AG09309 (cell line): ENCODE data around the gene ITGB3.

Experiments
- DNase-seq: peaks from one replicate; pipeline ENCODE4 v3.0.0-alpha.2; 2010; ENCODE audit warnings: low read depth
- H3K4me3 ChIP-seq: 2 replicates; pipeline ENCODE4 v1.5.1; 2011; ENCODE audit warnings: mild to moderate bottlenecking, low read depth, low read length, moderate library complexity; ENCODE audit not compliant: control insufficient read depth
- TF ChIP-seq, protein P1 (sequence below): IDR thresholded peaks from 2 replicates; pipeline ENCODE4 v1.5.1; 2011; ENCODE audit warnings: mild to moderate bottlenecking, low read depth, low read length, inconsistent platforms; ENCODE audit not compliant: insufficient read depth, control insufficient read depth; ENCODE audit errors: missing control alignments

ITGB3 gene

DNA sequence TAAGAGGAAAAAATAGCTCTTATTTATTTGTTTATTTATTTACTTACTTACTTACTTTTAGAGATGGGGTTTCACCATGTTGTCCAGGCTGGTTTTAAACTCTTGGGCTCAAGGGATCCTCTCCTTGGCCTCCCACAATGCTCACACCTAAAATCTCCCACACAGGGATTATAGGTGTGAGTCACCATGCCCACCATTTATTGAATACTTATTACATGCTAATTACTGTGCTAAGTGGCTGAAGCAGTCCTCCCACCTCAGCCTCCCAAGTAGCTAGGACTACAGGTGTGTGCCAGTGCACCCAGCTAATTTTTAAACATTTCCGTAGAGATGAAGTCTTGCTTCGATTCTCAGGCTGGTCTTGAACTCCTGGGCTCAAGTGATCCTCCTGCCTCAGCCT, 11.0 kb upstream of the ITGB3 start:
- no peak for DNase-seq
- TF ChIP-seq, protein P1, sequence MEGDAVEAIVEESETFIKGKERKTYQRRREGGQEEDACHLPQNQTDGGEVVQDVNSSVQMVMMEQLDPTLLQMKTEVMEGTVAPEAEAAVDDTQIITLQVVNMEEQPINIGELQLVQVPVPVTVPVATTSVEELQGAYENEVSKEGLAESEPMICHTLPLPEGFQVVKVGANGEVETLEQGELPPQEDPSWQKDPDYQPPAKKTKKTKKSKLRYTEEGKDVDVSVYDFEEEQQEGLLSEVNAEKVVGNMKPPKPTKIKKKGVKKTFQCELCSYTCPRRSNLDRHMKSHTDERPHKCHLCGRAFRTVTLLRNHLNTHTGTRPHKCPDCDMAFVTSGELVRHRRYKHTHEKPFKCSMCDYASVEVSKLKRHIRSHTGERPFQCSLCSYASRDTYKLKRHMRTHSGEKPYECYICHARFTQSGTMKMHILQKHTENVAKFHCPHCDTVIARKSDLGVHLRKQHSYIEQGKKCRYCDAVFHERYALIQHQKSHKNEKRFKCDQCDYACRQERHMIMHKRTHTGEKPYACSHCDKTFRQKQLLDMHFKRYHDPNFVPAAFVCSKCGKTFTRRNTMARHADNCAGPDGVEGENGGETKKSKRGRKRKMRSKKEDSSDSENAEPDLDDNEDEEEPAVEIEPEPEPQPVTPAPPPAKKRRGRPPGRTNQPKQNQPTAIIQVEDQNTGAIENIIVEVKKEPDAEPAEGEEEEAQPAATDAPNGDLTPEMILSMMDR = no peak
- H3K4me3 ChIP-seq = no peak overlapping the region

DNA sequence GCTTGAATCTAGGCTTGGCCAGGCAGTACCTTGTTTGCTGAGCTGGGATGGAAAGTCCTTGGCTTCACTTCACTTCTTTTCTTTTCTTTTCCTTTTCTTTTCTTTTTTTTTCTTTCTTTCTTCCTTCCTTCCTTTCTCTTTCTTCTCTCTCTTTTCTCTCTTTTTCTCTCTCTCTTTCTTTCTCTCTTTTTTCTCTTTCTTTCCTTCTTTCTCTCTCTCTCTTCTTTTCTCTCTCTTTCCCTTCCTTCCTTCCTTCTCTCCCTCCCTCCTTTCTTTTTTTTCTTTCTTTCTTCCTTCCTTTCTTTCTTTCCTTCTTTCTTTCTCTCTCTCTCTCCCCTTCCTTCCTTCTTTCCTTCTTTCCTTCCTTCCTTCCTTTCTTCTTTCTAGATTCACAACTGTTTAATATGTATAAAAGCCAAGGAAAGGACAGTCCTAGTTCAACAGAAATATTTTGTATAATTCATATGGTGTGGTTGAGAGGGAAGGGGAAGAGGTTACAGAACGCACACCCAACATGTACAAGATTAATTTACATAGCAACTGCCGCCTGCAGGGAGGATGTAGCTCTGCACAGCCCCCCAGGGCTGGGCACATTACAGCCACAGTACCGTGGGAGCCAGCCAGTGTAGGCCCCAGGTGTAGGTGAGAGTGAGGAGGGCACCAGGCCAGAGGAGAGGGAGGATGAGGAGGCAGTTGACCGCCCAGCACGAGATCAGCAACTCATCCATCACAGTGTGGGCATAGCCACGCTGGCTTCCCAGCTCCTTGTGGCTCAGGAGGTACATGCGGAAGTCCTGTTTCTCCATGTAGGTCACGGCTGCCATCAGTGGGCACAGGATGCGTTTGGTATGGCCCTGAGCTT, 9.7 kb upstream of the ITGB3 start:
- no peak for DNase-seq
- no peak overlapping the region for H3K4me3 ChIP-seq
- TF ChIP-seq, protein P1 = no peak

DNA sequence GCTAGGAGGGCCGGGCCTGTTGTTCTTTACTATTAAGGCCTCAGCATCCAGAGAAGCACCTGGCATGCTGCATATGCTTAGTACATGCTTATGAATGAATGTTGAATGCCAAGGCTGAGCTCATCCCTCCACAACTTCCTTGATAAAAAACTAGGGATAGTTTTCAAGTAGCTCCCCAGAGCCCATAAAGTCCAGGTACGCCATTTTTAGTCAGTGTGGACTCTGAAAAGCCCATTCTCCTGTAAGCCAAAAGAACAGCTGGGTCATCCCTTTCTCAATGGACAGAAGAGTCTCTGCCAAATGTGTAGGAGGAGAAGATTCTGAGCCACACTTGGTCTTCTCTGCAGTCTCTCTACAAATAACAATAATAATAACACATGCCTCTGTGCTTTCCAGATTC, 8.9 kb upstream of the ITGB3 start:
- no peak overlapping the region for H3K4me3 ChIP-seq
- no peak for DNase-seq
- TF ChIP-seq, protein P1 = no peak

DNA sequence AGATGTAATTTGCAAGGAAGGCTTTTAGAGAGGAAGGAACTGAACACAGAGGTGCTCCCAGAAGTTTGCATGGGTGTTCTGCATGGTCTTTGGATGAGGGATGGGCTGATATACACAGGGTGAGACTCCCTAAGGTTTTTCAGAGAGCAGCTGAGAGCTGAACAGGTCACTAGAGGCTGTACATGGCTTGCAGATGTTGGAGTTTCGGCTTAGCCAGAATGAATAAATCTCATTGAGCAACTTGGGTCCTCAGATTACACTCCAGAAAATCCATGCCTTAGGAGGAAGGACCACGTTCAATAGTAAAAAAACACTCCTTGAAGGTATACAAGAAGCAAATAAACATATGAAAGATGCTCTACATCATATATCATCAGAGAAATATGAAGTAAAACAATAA, 7.5 kb upstream of the ITGB3 start:
- no peak for DNase-seq
- H3K4me3 ChIP-seq = no peak overlapping the region
- TF ChIP-seq, protein P1 = no peak

DNA sequence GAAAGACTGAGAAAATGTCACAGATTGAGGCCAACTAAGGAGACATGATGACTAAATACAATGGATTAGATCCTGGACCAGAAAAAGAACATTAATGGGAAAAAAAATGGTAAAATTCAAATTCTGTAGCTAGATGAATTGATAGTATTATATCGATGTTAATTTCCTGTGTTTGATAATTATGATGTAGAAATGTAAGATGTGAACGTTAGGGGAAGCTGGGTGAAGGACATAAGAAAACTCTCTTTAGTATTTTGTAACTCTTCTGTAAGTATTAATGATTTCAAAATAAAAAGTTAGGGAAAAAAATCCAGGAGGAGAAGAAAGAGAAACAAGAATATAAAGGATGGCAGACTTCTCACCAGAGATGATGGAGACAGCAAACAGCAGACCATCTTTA, 2.8 kb upstream of the ITGB3 start:
- DNase-seq = no peak
- no peak overlapping the region for H3K4me3 ChIP-seq
- TF ChIP-seq, protein P1 = no peak

DNA sequence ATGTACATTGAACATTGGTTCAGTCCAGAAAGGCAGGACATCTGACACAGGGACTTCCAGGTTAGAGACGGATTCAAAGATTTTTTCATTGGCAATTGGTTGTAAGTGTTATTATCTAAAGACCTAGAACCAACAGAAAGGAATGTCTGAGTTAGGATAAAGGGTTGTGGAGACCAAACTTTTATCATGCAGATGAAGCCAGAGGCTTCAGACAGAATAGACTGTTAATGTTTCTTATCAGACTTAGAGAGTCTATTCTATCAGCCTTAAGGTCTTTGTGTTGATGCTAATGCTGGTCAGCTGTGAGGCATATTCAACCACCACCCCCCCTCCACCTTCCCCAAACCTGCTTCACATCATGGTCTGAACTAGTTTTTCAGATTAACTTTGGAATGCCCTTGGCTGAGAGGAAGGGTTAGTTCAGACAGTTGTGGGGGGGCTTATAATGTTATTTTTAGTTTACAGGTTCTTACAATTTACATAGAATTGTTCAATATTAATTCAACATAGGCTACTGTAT, 2.1 kb upstream of the ITGB3 start:
- TF ChIP-seq, protein P1 = no peak
- DNase-seq = no peak
- H3K4me3 ChIP-seq = no peak overlapping the region
